HG02678 (cell line): ENCODE measurements around the gene CH25H.
A peak's percentile ranks its signal among the peaks of the same experiment; 100 is the strongest.
"Not testable (repeated sequence)": the region's sequence is repeated elsewhere in the genome, so short reads cannot be mapped to it uniquely, and the experiment has no call there.

ENCODE experiments used
- ATAC-seq: cut with Tn5 transposase; IDR thresholded peaks from one replicate; pipeline ENCODE4 v1.9.1; 2021; ENCODE audit warnings: mild to moderate bottlenecking, moderate library complexity; ENCODE audit not compliant: unreplicated experiment

The CH25H gene

DNA sequence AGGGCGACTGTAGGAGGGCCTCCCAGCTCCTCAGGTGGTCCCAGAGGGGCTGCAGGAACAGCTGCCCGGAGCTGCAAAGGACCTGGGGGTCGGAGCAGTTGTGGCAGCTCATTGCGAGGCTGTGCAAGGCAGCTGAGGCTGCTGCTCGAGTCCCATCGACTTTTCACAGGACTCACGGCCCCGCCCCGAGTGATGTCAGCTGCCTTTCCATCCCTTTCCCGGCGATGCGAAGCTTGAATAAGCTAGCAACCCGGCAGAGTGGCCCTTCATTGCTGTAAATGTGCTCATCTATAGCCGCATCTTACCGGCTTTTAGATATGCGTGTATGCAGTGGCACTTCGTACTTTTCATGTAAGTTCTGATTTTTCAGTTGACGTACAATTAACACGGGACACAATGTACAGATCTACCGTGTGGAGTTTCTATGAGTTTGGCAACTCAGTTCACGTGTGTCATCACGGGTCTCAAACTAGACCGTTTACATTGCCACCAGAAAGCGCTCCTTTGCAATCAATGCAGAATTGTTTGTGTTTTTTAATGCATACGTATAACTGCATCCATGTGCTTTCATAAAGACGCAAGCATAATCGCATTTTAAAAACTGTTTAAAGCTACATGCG, at the start of gene CH25H:
Gene CH25H (minus strand): TSS at position 137 of the 620 bp plus-strand sequence. CDS start 25 bp downstream, at position 112.
- no peak for ATAC-seq

DNA sequence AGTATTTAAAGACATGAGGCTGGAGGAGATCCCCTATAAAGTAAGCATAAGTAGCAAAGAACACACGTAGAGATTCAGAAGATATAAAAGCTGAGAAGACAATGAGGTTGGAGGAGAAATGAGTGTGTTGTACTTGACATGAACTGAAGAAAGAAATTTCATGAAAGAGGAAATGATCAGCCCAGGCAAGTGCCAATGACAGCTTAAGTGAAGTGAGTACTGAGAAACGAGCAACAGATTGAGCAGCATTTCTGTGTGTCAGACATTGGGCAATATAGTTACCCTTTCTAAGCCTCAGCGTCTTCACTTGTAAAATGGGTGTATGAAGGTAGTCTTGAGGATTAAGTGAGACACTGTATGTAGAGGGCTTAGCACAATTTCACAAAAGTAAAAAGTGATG, 49.2 kb upstream of the CH25H start:
- ATAC-seq = no peak

GRCh38 chr10:89255793-89256192, 48.7 kb upstream of the CH25H start:
- no peak for ATAC-seq

GRCh38 chr10:89255091-89255579, 48.0 kb upstream of the CH25H start:
- not testable (repeated sequence) for ATAC-seq

DNA sequence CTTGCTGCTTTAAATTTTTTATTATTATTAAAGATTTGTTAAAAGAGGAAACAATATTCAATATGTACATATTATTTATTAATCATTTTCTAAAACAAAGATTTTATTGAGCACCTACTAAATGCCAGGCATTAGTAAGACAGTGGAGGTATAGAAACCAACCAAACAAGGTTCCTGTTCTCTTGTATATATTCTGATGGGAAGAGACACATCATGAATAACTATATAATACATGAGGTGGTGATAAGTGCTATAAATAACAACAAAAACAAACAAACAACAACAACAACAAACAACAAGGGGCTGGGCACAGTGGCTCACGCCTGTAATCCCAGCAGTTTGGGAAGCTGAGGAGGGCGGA, 45.1 kb upstream of the CH25H start:
- ATAC-seq = no peak

- peak; percentile 97 for ATAC-seq
Observed at GRCh38 chr10:89251409-89252224, 44.5 kb upstream of the CH25H start, which contains the start of gene LIPA. Gene LIPA, minus strand, starts transcription at chr10:89251775. Its CDS starts 4,127 bp downstream, at chr10:89247648.

GRCh38 chr10:89250865-89251408, 43.8 kb upstream of the CH25H start:
- no peak for ATAC-seq

DNA sequence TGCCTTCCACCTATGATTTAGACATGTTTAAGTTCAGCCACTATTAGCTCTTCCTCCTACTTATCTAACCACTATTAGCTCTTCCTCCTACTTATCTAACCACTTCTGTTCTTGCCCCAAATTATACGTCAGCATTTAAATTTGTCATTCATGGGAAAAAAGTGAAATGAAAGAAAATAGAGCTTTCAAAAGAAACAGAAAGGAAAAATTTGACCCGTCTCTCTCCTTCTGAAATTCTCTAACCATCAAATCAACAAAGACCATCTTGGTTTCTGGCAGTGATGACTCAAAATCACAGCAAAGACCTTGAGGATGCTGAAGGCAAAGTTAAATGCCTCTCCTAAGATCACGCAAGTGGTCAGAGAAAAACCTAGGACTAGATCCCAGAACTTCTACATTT, 41.9 kb upstream of the CH25H start:
- ATAC-seq = no peak

DNA sequence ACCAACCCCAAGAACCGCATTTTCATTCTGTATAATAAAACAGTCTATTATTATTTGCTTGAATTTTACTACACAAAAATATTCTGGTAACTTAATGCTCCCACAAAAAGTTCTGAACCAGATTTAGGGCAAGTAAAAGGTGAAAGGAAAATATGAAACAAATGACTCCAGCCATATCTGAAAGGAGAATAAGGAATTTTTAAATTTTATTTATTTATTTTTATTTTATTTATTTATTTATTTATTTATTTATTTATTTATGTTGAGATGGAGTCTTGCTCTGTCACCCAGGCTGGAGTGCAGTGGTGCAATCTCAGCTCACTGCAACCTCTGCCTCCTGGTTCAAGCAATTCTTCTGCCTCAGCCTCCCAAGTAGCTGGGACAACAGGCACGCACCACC, 40.5 kb upstream of the CH25H start:
- not testable (repeated sequence) for ATAC-seq

GRCh38 chr10:89245802-89246201, 38.7 kb upstream of the CH25H start:
- ATAC-seq = peak; percentile 50

GRCh38 chr10:89242840-89243568, 35.9 kb upstream of the CH25H start:
- ATAC-seq = no peak

GRCh38 chr10:89242345-89242684, 35.2 kb upstream of the CH25H start:
- no peak for ATAC-seq

DNA sequence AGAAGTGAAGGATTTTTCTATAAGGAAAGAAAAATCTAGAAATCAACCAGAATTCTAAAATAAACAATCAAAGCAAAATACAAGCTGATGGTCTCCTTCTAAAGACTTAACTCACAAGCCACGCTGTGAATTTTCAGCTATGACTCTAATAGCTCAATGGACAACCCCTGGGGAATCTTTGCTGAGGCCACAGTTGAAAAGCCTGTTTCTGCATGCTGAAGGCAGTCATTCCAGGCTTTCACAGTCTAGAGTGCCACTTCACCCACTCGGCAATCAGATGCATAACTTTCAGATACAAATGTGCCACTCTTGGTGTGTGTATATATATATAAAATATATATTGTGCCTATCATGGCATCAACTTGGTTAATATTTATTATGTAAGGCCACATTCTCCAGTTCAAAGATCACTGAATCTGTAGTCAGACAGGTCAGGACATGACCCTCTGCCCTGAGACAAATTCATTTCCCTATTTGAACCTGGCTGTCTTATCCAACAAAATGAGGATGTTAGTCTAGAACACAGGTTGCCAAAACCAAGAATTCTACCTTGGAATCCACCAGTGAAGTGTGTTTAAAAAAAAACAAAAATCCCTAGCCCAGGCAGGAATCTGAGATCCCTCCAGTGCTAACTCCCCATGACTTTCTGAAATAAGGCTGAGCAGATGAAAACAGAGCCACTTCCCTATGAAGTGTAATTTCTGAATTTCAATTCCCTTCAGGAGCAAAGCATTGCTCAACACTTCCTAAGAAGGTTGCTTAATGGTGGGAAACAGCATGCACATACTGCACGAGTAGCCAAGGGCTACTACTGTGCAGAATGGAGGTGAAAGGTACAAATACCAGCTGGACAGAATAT, 34.6 kb upstream of the CH25H start:
- ATAC-seq = peak; percentile 41

DNA sequence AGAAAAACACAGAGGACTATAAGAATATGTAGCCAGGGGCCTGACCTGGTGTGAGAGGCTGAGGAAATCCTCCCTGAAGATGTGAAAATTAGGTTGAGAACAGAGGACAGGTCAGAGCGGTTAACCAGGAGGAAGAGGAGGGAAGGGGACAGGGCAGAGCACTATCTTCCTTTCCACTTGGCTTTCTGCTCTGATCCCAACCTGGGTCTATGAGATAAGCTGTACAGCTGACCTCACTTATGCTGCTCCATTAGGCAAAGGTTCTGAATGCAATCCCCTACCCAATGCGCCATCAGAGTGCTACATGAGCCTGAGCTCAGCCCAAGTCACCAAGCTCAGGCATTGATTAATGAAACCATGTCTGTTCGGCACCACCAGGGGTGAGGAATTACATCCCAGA, 33.9 kb upstream of the CH25H start:
- ATAC-seq = no peak

- ATAC-seq = no peak
Observed at GRCh38 chr10:89240519-89240918, 33.4 kb upstream of the CH25H start.

GRCh38 chr10:89238956-89239644, 32.0 kb upstream of the CH25H start:
- ATAC-seq = no peak

DNA sequence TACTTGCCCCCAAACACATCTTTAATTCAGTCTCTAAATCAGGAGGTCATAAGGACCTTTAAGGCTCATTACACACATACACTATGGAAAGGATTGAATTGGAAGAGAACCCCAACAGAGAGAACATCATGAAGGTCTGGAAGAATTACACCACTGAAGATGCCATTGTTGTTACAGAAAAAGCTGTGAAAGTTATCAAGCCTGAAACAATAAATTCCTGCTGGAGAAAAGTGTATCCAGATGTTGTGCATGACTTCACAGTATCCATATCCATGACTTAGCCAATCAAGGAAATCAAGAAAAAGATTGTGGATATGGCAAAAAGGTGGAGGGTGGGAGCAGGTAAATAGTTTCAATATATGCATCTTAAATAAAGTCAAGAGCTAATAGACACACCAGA, 30.7 kb upstream of the CH25H start:
- ATAC-seq = no peak

DNA sequence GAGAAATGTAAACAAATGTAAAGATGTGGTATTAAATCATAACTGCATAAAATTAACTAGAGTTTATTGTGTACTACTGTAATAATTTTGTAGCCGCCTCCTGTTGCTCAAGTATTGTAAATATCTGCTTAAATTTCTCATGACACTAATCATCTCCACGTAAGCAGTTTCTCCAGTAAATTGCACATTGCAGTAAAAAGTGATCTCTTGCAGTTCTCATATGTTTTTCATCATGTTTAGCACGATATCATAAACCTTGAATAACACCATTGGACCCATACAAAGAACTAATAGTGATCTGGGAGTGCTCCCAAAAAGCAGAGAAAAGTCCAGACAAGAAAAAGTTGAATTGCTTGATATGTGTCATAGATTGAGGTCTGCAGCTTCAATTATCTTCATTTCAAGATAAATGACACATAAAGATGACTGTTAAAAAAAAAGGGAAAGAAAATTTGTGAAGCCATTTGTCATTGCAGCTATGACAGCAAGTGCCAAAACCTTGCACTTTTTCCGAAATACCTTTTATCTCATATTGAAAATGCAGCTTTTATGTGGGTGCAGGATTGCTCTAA, 29.2 kb upstream of the CH25H start:
- no peak for ATAC-seq

GRCh38 chr10:89235073-89235798, 28.1 kb upstream of the CH25H start:
- no peak for ATAC-seq
